Hepatocyte (in vitro differentiated cells): ENCODE data around the gene COPE. TPM values are rescaled to one million over a fixed set of nuclear protein-coding genes. Genes with fewer than 3 reads are reported as not detected.

Source experiments
- DNase-seq: peaks from one replicate; pipeline ENCODE4 v3.0.0-alpha.2; 2016; ENCODE audit warnings: low spot score
- H2AFZ ChIP-seq: fragments of 200-600 bp; sonication (generic); 2 replicates; pipeline ENCODE4 v1.6.0; 2016; ENCODE audit warnings: antibody characterized with exemption, mild to moderate bottlenecking
- H3K27ac ChIP-seq: fragments of 200-600 bp; sonication (generic); 2 replicates; pipeline ENCODE4 v1.5.1; 2016; ENCODE audit warnings: mild to moderate bottlenecking
- H3K27me3 ChIP-seq: fragments of 200-600 bp; sonication (generic); 2 replicates; pipeline ENCODE4 v1.6.1; 2016
- H3K36me3 ChIP-seq: fragments of 200-600 bp; sonication (generic); replicated peaks from 2 replicates; pipeline ENCODE4 v1.5.1; 2016; ENCODE audit warnings: low read depth; ENCODE audit not compliant: insufficient read depth
- H3K4me1 ChIP-seq: fragments of 200-600 bp; sonication (generic); 2 replicates; pipeline ENCODE4 v1.5.1; 2016; ENCODE audit warnings: mild to moderate bottlenecking, moderate library complexity; ENCODE audit not compliant: insufficient read depth
- H3K4me2 ChIP-seq: fragments of 200-600 bp; sonication (generic); 2 replicates; pipeline ENCODE4 v1.6.0; 2016
- H3K4me3 ChIP-seq: fragments of 200-600 bp; sonication (generic); 2 replicates; pipeline ENCODE4 v1.5.1; 2016; ENCODE audit warnings: mild to moderate bottlenecking
- H3K79me2 ChIP-seq: fragments of 200-600 bp; sonication (generic); 2 replicates; pipeline ENCODE4 v1.6.0; 2017; ENCODE audit warnings: mild to moderate bottlenecking
- H3K9me2 ChIP-seq: fragments of 200-600 bp; sonication (generic); replicated peaks from 2 replicates; pipeline ENCODE4 v1.6.0; 2017; ENCODE audit warnings: mild to moderate bottlenecking; ENCODE audit not compliant: insufficient read depth
- H3K9me3 ChIP-seq: fragments of 200-600 bp; sonication (generic); 2 replicates; pipeline ENCODE4 v1.5.1; 2016; ENCODE audit warnings: low read depth, mild to moderate bottlenecking
- H4K20me1 ChIP-seq: fragments of 200-600 bp; sonication (generic); 2 replicates; pipeline ENCODE4 v1.6.0; 2016; ENCODE audit warnings: mild to moderate bottlenecking; ENCODE audit not compliant: insufficient read depth, poor library complexity, severe bottlenecking
- CTCF ChIP-seq: fragments of 200-600 bp; sonication (generic); IDR thresholded peaks from 2 replicates; pipeline ENCODE4 v1.5.1; 2016; ENCODE audit warnings: antibody characterized with exemption, mild to moderate bottlenecking; ENCODE audit not compliant: poor library complexity
- EZH2 ChIP-seq: fragments of 200-600 bp; sonication (generic); IDR thresholded peaks from 2 replicates; pipeline ENCODE4 v1.6.1; 2016; ENCODE audit warnings: antibody characterized with exemption, mild to moderate bottlenecking, borderline replicate concordance
- EZH2phosphoT487 ChIP-seq: fragments of 200-600 bp; sonication (generic); IDR thresholded peaks from one replicate; pipeline ENCODE4 v1.6.1; 2018; ENCODE audit warnings: antibody characterized with exemption, mild to moderate bottlenecking, low read depth, moderate library complexity; ENCODE audit not compliant: unreplicated experiment, severe bottlenecking
- WGBS: methylation state at CpG from one replicate; pipeline ENCODE4 v1.1.6; 2016; ENCODE audit warnings: low lambda C conversion rate; ENCODE audit errors: missing lambda C conversion rate; 5-methylcytosine and 5-hydroxymethylcytosine counted together
- polyA plus RNA-seq: library from polyadenylated mRNA; unstranded; fragments of >200 nt; fragmentation: Nextera tagmentation; extraction: Ambion mirVana; gene quantifications from 2 replicates; pipeline ENCODE4 v1.2.1, GENCODE V29; 2016
- total RNA-seq: library from RNA; depleted of rRNA; stranded (reverse); fragments of >200 nt; gene quantifications from 2 replicates; pipeline ENCODE4 v1.2.3, GENCODE V29; 2014

COPE gene
- total and polyA plus RNA-seq, 2 experiments from 2014 or later = 228 to 397 TPM

DNA sequence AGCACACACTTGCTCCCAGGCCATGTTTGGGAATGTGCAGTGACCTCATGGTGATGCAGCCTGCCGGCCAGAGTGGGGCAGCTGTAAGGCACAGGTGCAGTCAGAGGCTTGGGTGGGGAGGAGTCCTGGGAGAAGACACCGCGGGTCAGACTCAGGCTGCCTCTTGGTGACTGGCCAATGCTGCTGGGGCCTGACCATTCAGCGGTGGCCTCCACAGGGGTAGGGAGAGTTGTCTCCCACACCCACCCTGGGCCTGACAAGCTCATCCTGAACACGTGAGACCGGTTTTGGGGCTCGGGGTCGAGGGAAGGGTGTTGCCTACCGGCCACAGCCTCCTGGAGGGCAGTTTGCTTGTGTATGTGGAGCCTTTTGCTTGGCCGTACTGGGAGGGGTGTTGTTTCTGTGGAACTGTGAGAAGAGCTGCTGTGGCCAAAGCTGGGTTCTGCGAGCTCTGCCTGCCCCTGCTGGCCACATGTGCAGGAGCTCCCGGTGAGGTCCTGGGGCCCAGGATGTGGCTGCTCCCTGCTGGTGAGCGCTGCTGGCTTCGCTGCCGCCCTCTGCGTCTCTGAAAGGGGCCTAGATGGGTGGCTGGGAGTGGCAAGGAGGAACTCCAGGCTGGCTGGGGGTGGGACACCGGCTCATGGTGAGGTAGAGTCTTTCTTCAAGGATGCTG is 65.3 kb downstream of the COPE start:
- H3K79me2 ChIP-seq = peaks cover 33% of the 10 kb centered on the region

GRCh38 chr19:18852648-18853047 is 66.5 kb downstream of the COPE start:
- Histone ChIP-seq H3K27ac (no peak overlapping the region), H3K79me2 (peaks cover 45% of the 10 kb centered on the region), H3K9me2 (no peaks in the 10 kb centered on the region), H3K9me3 (no peaks in the 10 kb centered on the region), H3K4me3 (no peak overlapping the region), H2AFZ (no peak overlapping the region), H3K36me3 (no peaks in the 10 kb centered on the region), H3K4me1 (peaks cover 12% of the 10 kb centered on the region), H3K4me2 (no peak overlapping the region), H3K27me3 (no peaks in the 10 kb centered on the region), H4K20me1 (peaks cover 45% of the 10 kb centered on the region)
- no peak for TF ChIP-seq EZH2phosphoT487
- TF ChIP-seq CTCF = no peak
- TF ChIP-seq EZH2 = no peak
- DNase-seq = no peak
- 89% methylated on average over 12 of the region's 12 CpGs for WGBS

More for the DNA sequence above, 65.3 kb downstream of the COPE start:
- no peaks in the 10 kb centered on the region for H3K27me3 ChIP-seq
- H3K36me3 ChIP-seq = no peaks in the 10 kb centered on the region
- H3K27ac ChIP-seq = no peak overlapping the region
- no peak overlapping the region for H2AFZ ChIP-seq
- H3K4me2 ChIP-seq = no peak overlapping the region
- H3K4me1 ChIP-seq = peaks cover 12% of the 10 kb centered on the region
- H4K20me1 ChIP-seq = peaks cover 33% of the 10 kb centered on the region
- H3K4me3 ChIP-seq = no peak overlapping the region
- no peak for TF ChIP-seq CTCF
- no peak for TF ChIP-seq EZH2
- TF ChIP-seq EZH2phosphoT487 = no peak
- DNase-seq = no peak
- no peaks in the 10 kb centered on the region for H3K9me3 ChIP-seq
- no peaks in the 10 kb centered on the region for H3K9me2 ChIP-seq
- WGBS = 93% methylated on average over 15 of the region's 17 CpGs

GRCh38 chr19:18851673-18852325 is 67.4 kb downstream of the COPE start:
- Histone ChIP-seq H3K27me3 (no peaks in the 10 kb centered on the region), H4K20me1 (peaks cover 52% of the 10 kb centered on the region), H3K4me2 (no peak overlapping the region), H3K27ac (no peak overlapping the region), H3K9me3 (no peaks in the 10 kb centered on the region), H3K4me1 (peaks cover 15% of the 10 kb centered on the region), H3K36me3 (no peaks in the 10 kb centered on the region), H2AFZ (no peak overlapping the region), H3K4me3 (no peak overlapping the region), H3K9me2 (no peaks in the 10 kb centered on the region), H3K79me2 (peaks cover 52% of the 10 kb centered on the region)
- 99% methylated on average over 31 of the region's 31 CpGs for WGBS
- no peak for TF ChIP-seq CTCF
- no peak for TF ChIP-seq EZH2
- no peak for TF ChIP-seq EZH2phosphoT487
- no peak for DNase-seq
